ENCODE results near the gene PHACTR3.

PHACTR3 gene

GRCh38 chr20:59705651-59706399 lies 101.5 kb downstream of the PHACTR3 start:
- DNase-seq, result no peak

- DNase-seq, result no peak
Observed at GRCh38 chr20:59706400-59706693, 102.0 kb downstream of the PHACTR3 start.

- DNase-seq, result no peak
Observed at GRCh38 chr20:59708326-59708725, 104.0 kb downstream of the PHACTR3 start.

- DNase-seq, result no peak
Observed at GRCh38 chr20:59709636-59710035, 105.3 kb downstream of the PHACTR3 start.

- DNase-seq, result no peak
Observed at GRCh38 chr20:59718071-59718470, 113.7 kb downstream of the PHACTR3 start.

GRCh38 chr20:59718751-59719150 lies 114.4 kb downstream of the PHACTR3 start:
- no peak for DNase-seq

- DNase-seq, result no peak
Observed at GRCh38 chr20:59720013-59720412, 115.7 kb downstream of the PHACTR3 start.

- DNase-seq, result no peak
Observed at GRCh38 chr20:59721386-59721785, 117.0 kb downstream of the PHACTR3 start.

- DNase-seq, result no peak
Observed at GRCh38 chr20:59723108-59723500, 118.8 kb downstream of the PHACTR3 start.

GRCh38 chr20:59723607-59724456 lies 119.5 kb downstream of the PHACTR3 start:
- no peak for DNase-seq

- no peak for DNase-seq
Observed at GRCh38 chr20:59724457-59725366, 120.4 kb downstream of the PHACTR3 start.

GRCh38 chr20:59725476-59726280 lies 121.3 kb downstream of the PHACTR3 start:
- DNase-seq, result no peak

- no peak for DNase-seq
Observed at GRCh38 chr20:59726281-59726595, 121.9 kb downstream of the PHACTR3 start.

GRCh38 chr20:59728722-59729430 lies 124.5 kb downstream of the PHACTR3 start:
- DNase-seq, result no peak

- DNase-seq, result no peak
Observed at GRCh38 chr20:59729506-59729905, 125.2 kb downstream of the PHACTR3 start.

- no peak for DNase-seq
Observed at GRCh38 chr20:59730722-59731121, 126.4 kb downstream of the PHACTR3 start.

- no peak for DNase-seq
Observed at GRCh38 chr20:59731376-59731775, 127.0 kb downstream of the PHACTR3 start.

GRCh38 chr20:59733351-59733750 lies 129.0 kb downstream of the PHACTR3 start:
- no peak for DNase-seq

GRCh38 chr20:59735486-59735885 lies 131.1 kb downstream of the PHACTR3 start:
- DNase-seq, result no peak

- DNase-seq, result no peak
Observed at GRCh38 chr20:59735917-59736316, 131.6 kb downstream of the PHACTR3 start.

- no peak for DNase-seq
Observed at GRCh38 chr20:59736366-59736765, 132.0 kb downstream of the PHACTR3 start.

GRCh38 chr20:59737073-59737666 lies 132.8 kb downstream of the PHACTR3 start:
- no peak for DNase-seq
